ENCODE measurements around the gene YPEL2.

- TF ChIP-seq EZH2phosphoT487 (conservative IDR thresholded peaks at IDR 0.05; ENCODE audit: low read length) (no peak), CTCF (IDR thresholded peaks at IDR 0.05; ENCODE audit: insufficient read depth, low read length, poor library complexity, severe bottlenecking) (no peak)
Measured at GRCh38 chr17:59443106-59443505, 111.7 kb downstream of the YPEL2 start.

Measured in SU-DHL-6 (cell line).